IMR-90 (cell line): ENCODE results near the gene RHBDL1. TPM values are rescaled to one million over a fixed set of nuclear protein-coding genes. Genes with fewer than 3 reads are reported as not detected.
A peak's percentile ranks its signal among the peaks of the same experiment; 100 is the strongest.

Source experiments
- ATAC-seq: fragments of 200-7000 bp; cut with Tn5 transposase; 2 replicates; pipeline ENCODE4 v1.9.1; 2020; ENCODE audit warnings: low read depth, mild to moderate bottlenecking, moderate library complexity
- BruUV-seq: library from RNA; stranded (reverse); fragments of 400-500 nt; replicated peaks from 2 replicates; lab custom pipeline; 2021; lab: Mats Ljungman, UMichigan
- CTCF ChIA-PET: fragments of 300-600 bp; formaldehyde crosslinking; extraction: SDS; loops from one replicate; lab custom pipeline; 2021; ENCODE audit warnings: antibody characterized with exemption; lab: Yijun Ruan, JAX
- POLR2A ChIA-PET: fragments of 300-600 bp; sonication (Branson Sonifier 250); formaldehyde crosslinking; loops from one replicate; lab custom pipeline; 2022; ENCODE audit warnings: antibody characterized with exemption; ENCODE audit not compliant: unreplicated experiment; lab: Charles Lee
- DNase-seq: peaks from one replicate; pipeline ENCODE4 v3.0.0; 2013
- H2AFZ ChIP-seq: replicated peaks from 2 replicates; pipeline ENCODE3; 2013; ENCODE audit warnings: low read length, mild to moderate bottlenecking; ENCODE audit not compliant: poor library complexity
- H2AK5ac ChIP-seq: 2 replicates; pipeline ENCODE4 v1.6.1; 2013; ENCODE audit warnings: low read depth, low read length, inconsistent platforms
- H2AK9ac ChIP-seq: replicated peaks from 2 replicates; pipeline ENCODE3; 2013; ENCODE audit warnings: mild to moderate bottlenecking, low read depth, low read length, moderate library complexity; ENCODE audit not compliant: poor library complexity
- H2BK120ac ChIP-seq: 2 replicates; pipeline ENCODE4 v1.6.1; 2013; ENCODE audit warnings: low read depth, low read length, inconsistent platforms
- H2BK15ac ChIP-seq: 3 replicates; pipeline ENCODE4 v1.6.1; 2013; ENCODE audit warnings: low read depth, low read length, inconsistent platforms
- H2BK20ac ChIP-seq: 2 replicates; pipeline ENCODE4 v1.6.1; 2013; ENCODE audit warnings: low read depth, mild to moderate bottlenecking, inconsistent platforms, low read length, moderate library complexity
- H2BK5ac ChIP-seq: 2 replicates; pipeline ENCODE4 v1.6.1; 2013; ENCODE audit warnings: mild to moderate bottlenecking, low read depth, low read length, inconsistent platforms; ENCODE audit not compliant: poor library complexity, severe bottlenecking
- H3K14ac ChIP-seq: replicated peaks from 2 replicates; pipeline ENCODE4 v1.6.1; 2013; ENCODE audit warnings: low read depth, low read length, inconsistent platforms
- H3K18ac ChIP-seq: 2 replicates; pipeline ENCODE4 v1.6.1; 2013; ENCODE audit warnings: low read depth, low read length, control low read depth
- H3K23ac ChIP-seq: 2 replicates; pipeline ENCODE4 v1.6.1; 2013; ENCODE audit warnings: low read depth, low read length, inconsistent platforms
- H3K27ac ChIP-seq: 2 replicates; pipeline ENCODE4 v1.5.1; 2013; ENCODE audit warnings: mild to moderate bottlenecking, control low read depth, low read length; ENCODE audit not compliant: insufficient read depth
- H3K27me3 ChIP-seq: 2 replicates; pipeline ENCODE4 v1.6.1; 2013; ENCODE audit warnings: low read length; ENCODE audit not compliant: control insufficient read depth, insufficient read depth
- H3K36me3 ChIP-seq: 2 replicates; pipeline ENCODE4 v1.6.1; 2013; ENCODE audit warnings: low read length, mixed read lengths; ENCODE audit not compliant: control insufficient read depth, insufficient read depth
- H3K4ac ChIP-seq: 2 replicates; pipeline ENCODE4 v1.6.1; 2013; ENCODE audit warnings: low read depth, low read length, inconsistent platforms
- H3K4me1 ChIP-seq: 2 replicates; pipeline ENCODE4 v1.6.1; 2013; ENCODE audit warnings: low read length, mixed read lengths; ENCODE audit not compliant: control insufficient read depth, insufficient read depth
- H3K4me2 ChIP-seq: 2 replicates; pipeline ENCODE4 v1.6.1; 2013; ENCODE audit warnings: low read depth, mild to moderate bottlenecking, control low read depth, low read length, moderate library complexity
- H3K4me3 ChIP-seq: 2 replicates; pipeline ENCODE4 v1.5.1; 2013; ENCODE audit warnings: low read depth, mild to moderate bottlenecking, control low read depth, low read length, moderate library complexity; ENCODE audit not compliant: insufficient read depth
- H3K56ac ChIP-seq: 2 replicates; pipeline ENCODE4 v1.6.1; 2013; ENCODE audit warnings: low read length, inconsistent platforms; ENCODE audit not compliant: insufficient read depth; ENCODE audit errors: extremely low read depth
- H3K79me1 ChIP-seq, 2 experiments: 2 replicates each; pipeline ENCODE4 v1.6.1; 2013; ENCODE audit warnings: low read length in 2 of 2, inconsistent platforms in 1 of 2, low read depth in 1 of 2
- H3K9ac ChIP-seq: 2 replicates; pipeline ENCODE4 v1.6.1; 2013; ENCODE audit warnings: low read depth, low read length, control low read depth
- H3K9me1 ChIP-seq: 2 replicates; pipeline ENCODE4 v1.6.1; 2013; ENCODE audit warnings: low read length, inconsistent platforms; ENCODE audit not compliant: insufficient read depth
- H3K9me3 ChIP-seq: 2 replicates; pipeline ENCODE4 v1.6.1; 2013; ENCODE audit warnings: low read length; ENCODE audit not compliant: control insufficient read depth, insufficient read depth
- H4K20me1 ChIP-seq: 2 replicates; pipeline ENCODE4 v1.6.1; 2013; ENCODE audit warnings: low read length, inconsistent platforms; ENCODE audit not compliant: insufficient read depth
- H4K5ac ChIP-seq: 2 replicates; pipeline ENCODE4 v1.6.1; 2013; ENCODE audit warnings: mild to moderate bottlenecking, low read depth, low read length, control low read depth
- H4K8ac ChIP-seq, 2 experiments: 2 replicates each; pipeline ENCODE4 v1.6.1; 2013; ENCODE audit warnings: low read depth in 2 of 2, low read length in 2 of 2, control low read depth in 1 of 2, inconsistent platforms in 1 of 2
- H4K91ac ChIP-seq: 2 replicates; pipeline ENCODE4 v1.6.1; 2013; ENCODE audit warnings: low read depth, low read length, inconsistent platforms; ENCODE audit not compliant: insufficient read depth
- CHD1 ChIP-seq: IDR thresholded peaks from 2 replicates; pipeline ENCODE4 v1.6.1; 2012; ENCODE audit warnings: low read depth, low read length, improper control_type of control experiment
- CTCF ChIP-seq: conservative IDR thresholded peaks from 2 replicates; pipeline ENCODE4 v1.5.1; 2012; ENCODE audit warnings: mild to moderate bottlenecking, low read depth, low read length, improper control_type of control experiment
- ELK1 ChIP-seq: fragments of 150-350 bp; IDR thresholded peaks from 2 replicates; pipeline ENCODE4 v1.6.1; 2016; ENCODE audit warnings: low read depth, mild to moderate bottlenecking, low read length, moderate library complexity, borderline replicate concordance
- MAFK ChIP-seq: IDR thresholded peaks from 2 replicates; pipeline ENCODE4 v1.6.1; 2012; ENCODE audit warnings: low read depth, low read length, improper control_type of control experiment
- MAZ ChIP-seq: IDR thresholded peaks from 2 replicates; pipeline ENCODE4 v1.6.1; 2012; ENCODE audit warnings: low read depth, mild to moderate bottlenecking, low read length, improper control_type of control experiment, moderate library complexity, borderline replicate concordance
- MXI1 ChIP-seq: IDR thresholded peaks from 2 replicates; pipeline ENCODE4 v1.6.1; 2012; ENCODE audit warnings: low read depth, mild to moderate bottlenecking, low read length, moderate library complexity, borderline replicate concordance
- NFE2L2 ChIP-seq: fragments of 150-350 bp; IDR thresholded peaks from 2 replicates; pipeline ENCODE4 v1.6.1; 2016; ENCODE audit warnings: low read depth, mild to moderate bottlenecking, low read length
- RFX5 ChIP-seq: IDR thresholded peaks from 2 replicates; pipeline ENCODE4 v1.8.0; 2012; ENCODE audit warnings: low read depth, mild to moderate bottlenecking, low read length, moderate library complexity
- SMC3 ChIP-seq: fragments of 150-350 bp; IDR thresholded peaks from 2 replicates; pipeline ENCODE4 v1.6.1; 2016; ENCODE audit warnings: low read depth, mild to moderate bottlenecking, antibody characterized with exemption, low read length, moderate library complexity
- WGBS, 2 experiments: methylation state at CpG; one replicate each; pipeline versions ENCODE4 v1.1.5 to v1.1.7; 2013; ENCODE audit warnings: missing lambda C conversion rate in 2 of 2; ENCODE audit not compliant: insufficient read length in 1 of 2; ENCODE audit errors: extremely low coverage in 2 of 2; 5-methylcytosine and 5-hydroxymethylcytosine counted together
- dilution Hi-C: fragments of 300-500 bp; cut with HindIII; formaldehyde crosslinking; loops from one replicate; pipeline ENCODE4 v1.14.3; 2018; ENCODE audit warnings: low sequenced_read_pairs; ENCODE audit not compliant: unreplicated experiment
- in situ Hi-C: fragments of 300-500 bp; cut with MboI; formaldehyde crosslinking; loops from 3 replicates; pipeline ENCODE4 v1.14.3; 2019; ENCODE audit warnings: low sequenced_read_pairs, inconsistent platforms, mixed read lengths
- intact Hi-C: fragments of 100-400 bp; cut with micrococcal nuclease; formaldehyde crosslinking; loops from 2 replicates; pipeline ENCODE4 v1.10.0; 2022
- polyA plus RNA-seq, 3 experiments: library from polyadenylated mRNA; depleted of rRNA; stranded (reverse); fragments of >200 nt; gene quantifications; 2 replicates each; pipeline ENCODE4 v1.2.3, GENCODE V29; 2012; ENCODE audit warnings: low replicate concordance in 1 of 3
- total RNA-seq: library from RNA; depleted of rRNA; stranded (reverse); fragments of >200 nt; gene quantifications from 2 replicates; pipeline ENCODE4 v1.2.3, GENCODE V29; 2012

The RHBDL1 gene
- total and polyA plus RNA-seq, 2 of the 4 experiments (the other 2 are of a cell fraction): 0.72 to 4.1 TPM

- in situ Hi-C loops (no loop called here), dilution Hi-C loops (no loop called here), intact Hi-C loops (no loop called here)
- no peak overlapping the region for H2BK120ac ChIP-seq
- H2AFZ ChIP-seq: no peak overlapping the region
- CTCF ChIA-PET: no interaction called here
- peaks cover 3 to 29% of the 10 kb centered on the region in 2 experiments; a peak in 2 of 4 replicates for H3K79me1 ChIP-seq
- H3K14ac ChIP-seq: no peak overlapping the region
- H3K4me3 ChIP-seq: no peak overlapping the region
- TF ChIP-seq CTCF: no peak
- TF ChIP-seq CHD1: no peak
- TF ChIP-seq MAFK: no peak
- TF ChIP-seq ELK1: no peak
- TF ChIP-seq MXI1: no peak
- no peak for TF ChIP-seq MAZ
- no peak for TF ChIP-seq SMC3
- TF ChIP-seq RFX5: no peak
- no peak for TF ChIP-seq NFE2L2
- H3K27me3 ChIP-seq: no peaks in the 10 kb centered on the region
- no peak overlapping the region for H4K8ac ChIP-seq
- POLR2A ChIA-PET: no interaction called here
- H2BK20ac ChIP-seq: no peak overlapping the region
- no peak overlapping the region for H3K9ac ChIP-seq
- H3K56ac ChIP-seq: no peak overlapping the region
- H3K4me1 ChIP-seq: peaks cover 31% of the 10 kb centered on the region
- H2BK5ac ChIP-seq: no peak overlapping the region
- no peak overlapping the region for H4K91ac ChIP-seq
- WGBS, 2 experiments: 59% methylated on average over 17 of the region's 29 CpGs; no CpG with 5 or more reads in 1 of the 2 experiments
- H2BK15ac ChIP-seq: no peak overlapping the region
- ATAC-seq (no peak), DNase-seq (no peak)
- BruUV-seq: no TSS peak
- no peak overlapping the region for H3K27ac ChIP-seq
- no peak overlapping the region for H3K18ac ChIP-seq
- H2AK5ac ChIP-seq: no peak overlapping the region
- no peak overlapping the region for H4K5ac ChIP-seq
- H3K9me3 ChIP-seq: no peaks in the 10 kb centered on the region
- no peak overlapping the region for H3K23ac ChIP-seq
- H3K4ac ChIP-seq: no peak overlapping the region
- no peak overlapping the region for H3K4me2 ChIP-seq
- peaks cover 19% of the 10 kb centered on the region; the same call in 1 of the 2 replicates for H3K36me3 ChIP-seq
- H2AK9ac ChIP-seq: peak overlapping the region; percentile 81
- peaks cover 3% of the 10 kb centered on the region; the same call in 1 of the 2 replicates for H4K20me1 ChIP-seq
- H3K9me1 ChIP-seq: no peaks in the 10 kb centered on the region; the same call in 1 of the 2 replicates
These were observed 45.1 kb upstream of the RHBDL1 start for GRCh38 chr16:630249-630814.
